Caco-2 (cell line): ENCODE data around the gene DAPK1. TPM values are rescaled to one million over a fixed set of nuclear protein-coding genes. Genes with fewer than 3 reads are reported as not detected.

Experiments
- BruUV-seq: library from RNA; stranded (reverse); fragments of 400-500 nt; replicated peaks from 2 replicates; lab custom pipeline; 2021; lab: Mats Ljungman, UMichigan
- CTCF ChIA-PET: fragments of 300-600 bp; sonication (Branson Sonifier 250); formaldehyde crosslinking; loops from one replicate; lab custom pipeline; 2022; ENCODE audit warnings: antibody characterized with exemption; lab: Charles Lee
- POLR2A ChIA-PET: fragments of 300-600 bp; sonication (Branson Sonifier 250); formaldehyde crosslinking; loops from one replicate; lab custom pipeline; 2022; ENCODE audit warnings: antibody characterized with exemption; lab: Charles Lee
- DNase-seq, 2 experiments: peaks; one replicate each; pipeline versions ENCODE4 v3.0.0 to v3.0.0-alpha.2; 2020 to 2022
- H3K27me3 ChIP-seq: replicated peaks from 2 replicates; pipeline ENCODE4 v1.6.0; 2011; ENCODE audit warnings: low read length; ENCODE audit not compliant: control insufficient read depth, insufficient read depth
- H3K36me3 ChIP-seq: 2 replicates; pipeline ENCODE4 v1.5.1; 2011; ENCODE audit warnings: low read length; ENCODE audit not compliant: control insufficient read depth, insufficient read depth
- H3K4me1 ChIP-seq: fragments of 250-450 bp; sonication (Bioruptor Pico); 2 replicates; pipeline ENCODE4 v1.5.1; 2020; ENCODE audit warnings: mild to moderate bottlenecking
- H3K4me3 ChIP-seq: 2 replicates; pipeline ENCODE4 v1.5.1; 2011; ENCODE audit warnings: low read depth, mild to moderate bottlenecking, control low read depth, low read length
- H3K9me3 ChIP-seq: fragments of 250-450 bp; sonication (Bioruptor Pico); 2 replicates; pipeline ENCODE4 v1.5.1; 2020; ENCODE audit warnings: mild to moderate bottlenecking, moderate library complexity
- H3K27ac Mint-ChIP-seq: one replicate; pipeline ENCODE4 v1.8.0; 2022; ENCODE audit warnings: mixed read lengths; ENCODE audit not compliant: unreplicated experiment
- H3K27me3 Mint-ChIP-seq: one replicate; pipeline ENCODE4 v1.8.0; 2022; ENCODE audit warnings: mixed read lengths; ENCODE audit not compliant: insufficient read depth, unreplicated experiment
- H3K36me3 Mint-ChIP-seq: one replicate; pipeline ENCODE4 v1.8.0; 2022; ENCODE audit warnings: mild to moderate bottlenecking, mixed read lengths; ENCODE audit not compliant: insufficient read depth, unreplicated experiment
- H3K4me1 Mint-ChIP-seq: one replicate; pipeline ENCODE4 v1.8.0; 2022; ENCODE audit warnings: low read depth, mixed read lengths; ENCODE audit not compliant: unreplicated experiment
- H3K4me3 Mint-ChIP-seq: one replicate; pipeline ENCODE4 v1.8.0; 2022; ENCODE audit warnings: mild to moderate bottlenecking, moderate library complexity, mixed read lengths; ENCODE audit not compliant: unreplicated experiment
- H3K9me3 Mint-ChIP-seq: one replicate; pipeline ENCODE4 v1.8.0; 2022; ENCODE audit warnings: mixed read lengths; ENCODE audit not compliant: unreplicated experiment
- CTCF ChIP-seq, 2 experiments: fragments of 200-600 bp in 1 of 2; IDR thresholded peaks; 1 replicate in 1 of 2; 2 replicates in 1 of 2; pipeline versions ENCODE4 v1.5.1 to v1.8.0; 2011 to 2022; ENCODE audit warnings: antibody characterized with exemption in 1 of 2, control low read depth in 1 of 2, inconsistent platforms in 1 of 2, low read depth in 1 of 2, low read length in 1 of 2, mild to moderate bottlenecking in 1 of 2, moderate library complexity in 1 of 2; ENCODE audit not compliant: insufficient read depth in 1 of 2, severe bottlenecking in 1 of 2, unreplicated experiment in 1 of 2
- intact Hi-C: fragments of 100-400 bp; cut with micrococcal nuclease; formaldehyde crosslinking; loops from one replicate; pipeline ENCODE4 v1.10.0; 2022; ENCODE audit not compliant: unreplicated experiment
- total RNA-seq: library from RNA; stranded (reverse); gene quantifications from 2 replicates; pipeline ENCODE4 v1.2.3, GENCODE V29; 2022

The DAPK1 gene
- total RNA-seq, 1 experiment from 2014 or later = 79.2 TPM

DNA sequence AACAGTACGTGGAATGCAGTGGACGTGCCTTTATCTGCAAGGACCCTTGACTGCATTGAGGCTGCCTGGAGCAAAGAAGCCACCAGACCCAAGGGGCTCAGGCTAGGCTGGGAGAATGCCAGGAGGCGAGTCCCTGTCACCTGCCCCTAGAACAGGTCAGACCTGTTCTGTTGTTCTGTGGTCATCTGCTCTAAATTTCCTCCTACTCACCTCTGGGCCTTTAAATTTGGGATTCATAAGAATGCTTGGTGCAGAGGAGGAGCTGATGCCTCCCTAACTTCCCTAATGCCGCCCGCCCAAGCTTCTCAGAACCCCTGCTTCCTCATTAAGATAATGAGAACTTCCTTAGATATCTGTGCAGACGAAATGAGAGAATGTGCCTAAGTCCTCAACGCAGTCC lies 32.0 kb downstream of the DAPK1 start:
- Mint-ChIP-seq H3K36me3 (peaks cover 7% of the 10 kb centered on the region), H3K4me3 (no peak overlapping the region), H3K9me3 (no peaks in the 10 kb centered on the region), H3K27ac (no peak overlapping the region), H3K27me3 (no peaks in the 10 kb centered on the region), H3K4me1 (peaks cover 6% of the 10 kb centered on the region)
- no peak for DNase-seq
- no peaks in the 10 kb centered on the region for H3K36me3 ChIP-seq
- no TSS peak for BruUV-seq
- H3K9me3 ChIP-seq = no peaks in the 10 kb centered on the region
- no peak for TF ChIP-seq CTCF (IDR thresholded peaks at IDR 0.05; ENCODE audit: insufficient read depth in 1 of 2, low read depth in 1 of 2, low read length in 1 of 2, severe bottlenecking in 1 of 2, unreplicated experiment in 1 of 2)
- H3K4me3 ChIP-seq = no peak overlapping the region
- ChIA-PET POLR2A (no interaction called here), CTCF (no interaction called here)
- intact Hi-C loops = no loop called here
- H3K4me1 ChIP-seq = no peaks in the 10 kb centered on the region
- no peaks in the 10 kb centered on the region for H3K27me3 ChIP-seq

GRCh38 chr9:87530716-87531115 lies 33.0 kb downstream of the DAPK1 start:
- H3K27me3 ChIP-seq = no peaks in the 10 kb centered on the region
- Mint-ChIP-seq H3K4me1 (peaks cover 6% of the 10 kb centered on the region), H3K36me3 (peaks cover 7% of the 10 kb centered on the region), H3K27me3 (no peaks in the 10 kb centered on the region), H3K27ac (no peak overlapping the region), H3K4me3 (no peak overlapping the region), H3K9me3 (no peaks in the 10 kb centered on the region)
- H3K36me3 ChIP-seq = no peaks in the 10 kb centered on the region
- CTCF ChIA-PET = no interaction called here
- POLR2A ChIA-PET = no interaction called here
- intact Hi-C loops = no loop called here
- no peak for DNase-seq
- no TSS peak for BruUV-seq
- no peak for TF ChIP-seq CTCF (IDR thresholded peaks at IDR 0.05; ENCODE audit: insufficient read depth in 1 of 2, low read depth in 1 of 2, low read length in 1 of 2, severe bottlenecking in 1 of 2, unreplicated experiment in 1 of 2)
- H3K9me3 ChIP-seq = no peaks in the 10 kb centered on the region
- H3K4me1 ChIP-seq = no peaks in the 10 kb centered on the region
- no peak overlapping the region for H3K4me3 ChIP-seq

DNA sequence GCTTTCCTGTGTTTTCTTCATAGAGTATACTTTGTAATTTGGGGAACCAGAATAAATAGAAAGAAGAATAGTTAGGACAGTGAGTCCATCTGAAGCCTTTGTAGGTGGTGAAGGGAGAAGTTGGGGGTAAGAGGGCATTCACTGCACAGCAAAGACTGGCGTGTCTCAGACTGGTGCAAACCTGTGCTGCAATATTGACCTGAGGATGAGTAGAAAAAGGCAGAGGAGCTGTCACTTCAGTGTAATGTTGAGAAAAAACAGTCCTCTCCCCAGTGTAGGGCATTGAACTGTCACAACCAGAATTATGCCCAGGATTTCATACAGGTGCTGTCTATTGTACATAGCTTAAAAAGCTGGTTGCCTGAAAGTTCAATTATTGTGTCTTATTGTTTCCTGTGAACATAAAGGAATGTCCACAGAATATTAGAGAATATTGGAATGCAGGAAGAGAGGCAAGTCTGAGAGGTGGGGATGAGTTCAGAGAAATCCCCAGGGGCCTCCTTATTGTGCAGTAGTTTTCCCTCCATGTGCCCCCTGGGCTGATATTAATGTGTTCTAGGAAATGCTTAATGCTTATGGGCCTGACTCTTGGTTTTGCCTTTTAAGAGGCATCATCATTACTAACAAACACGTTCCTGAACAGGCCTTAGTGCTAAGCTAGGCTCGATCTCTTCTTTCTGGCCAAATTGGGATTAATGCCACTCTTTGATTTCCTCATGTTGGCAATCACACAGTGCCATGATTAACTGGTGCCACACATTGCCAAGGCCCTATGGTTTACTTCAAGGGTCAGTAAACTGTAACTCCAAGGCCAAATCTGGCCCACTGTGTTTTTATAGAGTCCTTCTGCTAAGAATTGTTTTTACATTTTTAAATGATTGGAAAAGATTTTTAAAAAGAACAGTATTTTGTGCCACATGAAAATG lies 34.0 kb downstream of the DAPK1 start:
- POLR2A ChIA-PET = no interaction called here
- Mint-ChIP-seq H3K4me3 (no peak overlapping the region), H3K27ac (no peak overlapping the region), H3K4me1 (peaks cover 6% of the 10 kb centered on the region), H3K9me3 (no peaks in the 10 kb centered on the region), H3K36me3 (peaks cover 7% of the 10 kb centered on the region), H3K27me3 (no peaks in the 10 kb centered on the region)
- Histone ChIP-seq H3K9me3 (no peaks in the 10 kb centered on the region), H3K4me1 (no peaks in the 10 kb centered on the region), H3K4me3 (no peak overlapping the region), H3K27me3 (no peaks in the 10 kb centered on the region), H3K36me3 (no peaks in the 10 kb centered on the region)
- no peak for TF ChIP-seq CTCF (IDR thresholded peaks at IDR 0.05; ENCODE audit: insufficient read depth in 1 of 2, low read depth in 1 of 2, low read length in 1 of 2, severe bottlenecking in 1 of 2, unreplicated experiment in 1 of 2)
- CTCF ChIA-PET = no interaction called here
- no TSS peak for BruUV-seq
- intact Hi-C loops = no loop called here
- no peak for DNase-seq
